GM08714 (cell line): Measurements from ENCODE around the gene PITPNC1.
"Not testable (repeated sequence)": the region's sequence is repeated elsewhere in the genome, so short reads cannot be mapped to it uniquely, and the experiment has no call there.

Experiments
- H3K4me3 ChIP-seq: fragments of 200-500 bp; sonication (Bioruptor generic); 2 replicates; pipeline ENCODE4 v1.5.1; 2014; ENCODE audit warnings: mild to moderate bottlenecking, low read length, inconsistent platforms
- ZNF274 ChIP-seq: IDR thresholded peaks from 2 replicates; pipeline ENCODE4 v1.6.1; 2012; ENCODE audit warnings: mild to moderate bottlenecking, low read depth, low read length

PITPNC1 gene

DNA sequence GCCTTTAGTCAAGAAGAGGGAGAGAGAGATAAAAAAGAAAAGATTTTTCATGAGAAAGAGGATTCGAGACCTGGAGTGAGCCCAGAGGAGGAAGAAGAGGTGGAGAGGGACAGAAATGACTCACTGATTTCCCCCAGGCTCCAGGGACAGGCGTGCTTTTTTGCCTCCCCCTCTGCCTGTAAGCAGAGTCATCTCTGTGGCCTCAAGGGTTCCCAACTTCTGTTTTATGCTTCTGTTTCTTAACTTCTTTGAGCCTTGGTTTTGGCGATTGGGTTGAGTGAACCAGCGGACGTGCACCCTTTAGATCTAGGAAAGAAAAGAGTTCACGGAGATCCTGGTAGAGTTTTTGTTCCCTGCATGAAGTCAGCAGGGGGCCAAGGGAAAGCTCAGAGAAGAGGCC lies 192.8 kb downstream of the PITPNC1 start:
- no peak overlapping the region for H3K4me3 ChIP-seq
- no peak for TF ChIP-seq ZNF274

DNA sequence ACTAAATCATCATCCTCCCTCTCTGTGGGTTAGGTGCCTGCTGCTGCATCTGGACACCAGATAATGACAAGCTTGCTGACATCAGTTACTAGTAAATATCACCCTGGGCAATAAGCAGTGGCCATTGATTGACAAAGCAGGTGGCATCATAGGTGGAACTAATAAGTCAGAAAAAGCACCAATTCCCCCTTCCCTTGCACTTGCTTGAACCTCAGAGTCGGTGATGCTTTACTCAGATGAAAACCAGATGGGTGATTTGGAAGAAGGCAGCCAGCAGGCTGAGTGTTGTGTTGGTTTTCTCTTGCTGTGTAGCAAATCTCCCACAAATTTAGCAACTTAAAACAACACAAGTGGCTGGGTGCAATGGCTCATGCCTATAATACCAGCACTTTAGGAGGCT lies 193.7 kb downstream of the PITPNC1 start:
- TF ChIP-seq ZNF274 = no peak
- no peak overlapping the region for H3K4me3 ChIP-seq

DNA sequence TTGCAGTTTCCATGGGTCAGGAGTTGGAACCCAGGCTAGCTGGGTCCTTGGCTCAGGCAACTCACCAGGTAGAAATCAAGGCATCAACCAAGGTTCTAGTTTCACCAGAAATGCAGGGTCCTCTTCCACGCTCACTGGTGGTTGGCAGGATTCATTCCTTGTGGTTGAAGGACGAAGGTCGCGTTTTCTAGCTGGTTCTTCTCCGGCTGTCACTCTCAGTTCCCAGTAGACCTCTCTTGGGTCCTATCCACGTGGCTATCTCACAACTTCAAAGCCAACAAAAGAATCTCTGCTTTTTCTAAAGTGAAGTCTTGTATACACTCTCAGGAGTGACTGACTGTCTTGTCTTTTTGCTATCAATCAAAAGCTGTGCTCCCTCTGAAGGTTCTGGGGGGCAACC lies 194.4 kb downstream of the PITPNC1 start:
- no peak for TF ChIP-seq ZNF274
- H3K4me3 ChIP-seq = no peak overlapping the region

DNA sequence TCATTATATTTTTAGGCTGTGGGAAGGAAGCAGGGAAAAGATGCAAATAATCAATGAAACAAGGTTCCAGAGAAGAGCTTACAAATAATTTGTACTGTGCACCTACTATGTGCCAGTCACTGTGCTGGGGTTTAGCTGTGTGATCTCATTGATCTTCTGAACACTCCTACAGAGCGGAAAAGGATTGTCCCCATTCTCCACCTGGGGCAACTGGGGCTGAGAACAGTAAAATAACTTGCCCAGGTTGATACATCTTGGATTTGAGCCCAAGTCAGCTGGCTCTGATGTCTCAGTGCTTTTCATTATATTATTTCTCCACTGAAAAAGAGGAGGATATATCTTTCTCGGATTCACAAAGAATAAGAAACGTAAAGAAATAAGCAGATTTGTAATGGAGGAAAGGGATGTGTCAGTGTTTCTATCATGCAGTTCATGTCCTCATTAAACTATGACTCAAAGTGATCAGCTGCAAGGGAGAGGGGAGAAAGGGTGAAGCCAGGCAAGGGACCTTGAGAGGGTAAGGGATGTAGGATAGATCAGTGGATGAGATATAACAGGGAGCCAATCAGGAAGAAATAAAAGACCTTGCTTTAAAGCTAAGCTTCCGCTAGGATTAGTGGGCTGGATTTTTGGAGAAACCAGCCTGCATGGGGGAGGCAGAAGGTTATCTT lies 197.0 kb downstream of the PITPNC1 start:
- H3K4me3 ChIP-seq = no peak overlapping the region
- TF ChIP-seq ZNF274 = no peak

GRCh38 chr17:67574658-67575293 lies 197.7 kb downstream of the PITPNC1 start:
- no peak overlapping the region for H3K4me3 ChIP-seq
- no peak for TF ChIP-seq ZNF274

- TF ChIP-seq ZNF274 = no peak
Measured at GRCh38 chr17:67575325-67575724, 198.2 kb downstream of the PITPNC1 start.

GRCh38 chr17:67576471-67577115 lies 199.5 kb downstream of the PITPNC1 start:
- TF ChIP-seq ZNF274 = no peak
- no peak overlapping the region for H3K4me3 ChIP-seq

More at GRCh38 chr17:67575325-67575724, 198.2 kb downstream of the PITPNC1 start:
- no peak overlapping the region for H3K4me3 ChIP-seq

DNA sequence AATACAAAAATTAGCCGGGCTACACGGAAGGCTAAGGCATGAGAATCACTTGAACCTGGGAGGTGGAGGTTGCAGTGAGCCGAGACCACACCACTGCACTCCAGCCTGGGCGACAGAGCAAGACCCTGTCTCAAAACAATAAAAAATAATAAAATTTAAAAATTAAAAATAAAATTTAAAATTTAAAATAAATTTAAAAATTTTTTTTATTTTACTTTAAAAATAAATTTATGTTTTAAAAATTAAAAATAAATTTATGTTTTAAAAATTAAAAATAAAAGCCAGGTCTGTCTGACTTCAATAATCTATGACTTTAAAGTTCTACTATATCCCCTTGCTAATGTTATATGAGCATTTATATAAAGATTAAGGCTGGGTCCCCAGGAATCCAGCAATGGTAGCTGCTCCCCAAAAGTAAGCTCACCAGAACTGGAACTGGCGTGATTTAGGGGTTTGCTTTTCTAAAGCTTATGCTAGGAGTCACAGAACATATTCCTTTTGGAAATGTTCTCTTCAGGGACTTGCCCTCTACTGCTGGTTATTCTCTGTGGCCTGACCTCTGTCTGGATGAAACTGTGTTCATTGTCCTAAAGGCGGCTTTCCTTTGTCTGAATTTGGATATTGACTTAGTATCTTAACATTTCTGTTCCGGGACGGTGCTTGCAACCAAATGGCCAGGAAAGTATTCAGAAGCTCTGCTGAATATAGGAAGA lies 200.5 kb downstream of the PITPNC1 start:
- H3K4me3 ChIP-seq = no peak overlapping the region
- TF ChIP-seq ZNF274 = no peak

DNA sequence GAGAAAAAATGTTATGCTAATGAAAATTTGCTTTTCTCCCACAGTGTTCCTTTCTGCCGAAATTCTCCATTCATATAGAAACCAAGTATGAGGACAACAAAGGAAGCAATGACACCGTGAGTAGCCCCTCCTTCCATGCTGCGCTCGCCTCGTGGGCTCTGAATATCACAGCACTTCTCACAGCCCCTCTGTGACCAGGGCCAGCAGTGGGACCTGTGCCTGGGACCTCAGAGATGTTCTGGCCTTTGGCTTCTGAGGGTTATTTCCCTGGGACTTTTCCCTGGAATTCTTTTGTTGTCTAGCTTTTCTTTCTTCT lies 201.0 kb downstream of the PITPNC1 start:
- H3K4me3 ChIP-seq = no peak overlapping the region
- TF ChIP-seq ZNF274 = no peak

DNA sequence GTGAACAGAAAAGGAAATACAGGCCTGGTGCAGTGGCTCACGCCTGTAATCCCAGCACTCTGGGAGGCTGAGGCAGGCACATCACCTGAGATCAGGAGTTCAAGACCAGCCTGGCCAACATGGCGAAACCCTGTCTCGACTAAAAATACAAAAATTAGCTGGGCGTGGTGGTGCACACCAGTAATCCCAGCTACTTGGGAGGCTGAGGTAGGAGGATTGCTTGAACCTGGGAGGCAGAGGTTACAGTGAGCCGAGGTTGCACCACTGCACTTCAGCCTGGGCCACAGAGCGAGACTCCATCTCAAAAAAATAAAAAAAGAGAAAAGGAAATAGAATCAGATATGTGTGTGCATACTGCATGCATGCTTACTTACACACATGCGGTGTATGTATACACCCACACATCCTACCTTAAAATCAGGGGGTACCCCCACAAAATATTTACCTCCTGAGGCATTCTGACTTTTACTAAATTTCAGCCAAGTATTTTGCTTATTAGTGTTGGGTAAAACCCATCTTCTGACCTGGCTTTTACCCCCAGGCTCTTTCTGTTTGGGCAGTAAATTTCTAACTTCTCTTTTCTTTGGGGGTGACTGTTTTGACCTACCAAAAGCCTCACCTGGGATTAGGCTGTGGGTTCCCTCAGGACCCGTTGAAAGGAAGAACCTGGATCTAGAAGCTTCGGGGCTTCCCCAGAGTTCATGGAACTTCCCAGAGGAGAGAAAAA lies 201.8 kb downstream of the PITPNC1 start:
- H3K4me3 ChIP-seq = not testable (repeated sequence)

- no peak overlapping the region for H3K4me3 ChIP-seq
- no peak for TF ChIP-seq ZNF274
Measured at GRCh38 chr17:67582673-67583081, 205.6 kb downstream of the PITPNC1 start.

DNA sequence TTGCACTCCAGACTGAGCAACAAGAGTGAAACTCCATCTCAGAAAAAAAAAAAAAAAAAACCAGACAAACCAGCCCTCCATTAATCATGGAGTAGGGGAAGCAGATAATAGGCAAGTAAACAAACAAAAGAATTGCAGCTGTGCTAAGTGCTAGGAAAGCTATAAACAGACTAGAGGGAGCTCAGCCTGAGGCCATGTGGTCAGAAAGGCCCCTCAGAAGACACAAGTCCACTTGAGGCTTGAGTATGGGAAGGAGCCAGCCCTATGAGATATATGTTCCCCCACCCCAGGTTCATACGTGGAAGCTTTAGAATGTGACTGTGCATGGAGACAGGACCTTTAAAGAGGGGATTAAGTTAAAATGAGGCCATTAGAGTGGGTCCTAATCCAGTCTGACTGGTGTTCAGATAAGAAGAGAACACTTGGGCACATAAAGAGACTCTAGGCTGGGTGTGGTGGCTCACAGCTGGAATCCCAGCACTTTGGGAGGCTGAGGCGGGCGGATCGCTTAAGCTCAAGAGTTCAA lies 208.1 kb downstream of the PITPNC1 start:
- no peak overlapping the region for H3K4me3 ChIP-seq

DNA sequence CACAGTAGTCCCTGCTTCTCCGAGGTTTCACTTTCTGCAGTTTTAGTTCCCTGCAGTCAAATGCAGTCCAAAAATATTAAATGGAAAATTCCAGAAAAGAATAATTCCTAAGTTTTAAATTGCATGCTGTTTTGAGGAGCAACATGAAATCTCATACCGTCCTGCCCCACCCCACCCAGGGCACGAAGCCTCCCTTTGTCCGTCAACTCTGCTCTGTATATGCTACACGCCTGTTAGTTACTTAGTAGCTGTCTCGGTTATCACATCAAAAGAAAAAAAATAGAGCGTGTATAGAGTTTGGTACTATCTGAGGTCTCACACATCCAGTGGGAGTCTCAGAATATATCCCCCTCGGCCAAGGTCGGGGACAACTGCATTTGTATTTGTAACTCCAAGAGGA lies 211.2 kb downstream of the PITPNC1 start:
- TF ChIP-seq ZNF274 = no peak
- no peak overlapping the region for H3K4me3 ChIP-seq

More for the DNA sequence above, 208.1 kb downstream of the PITPNC1 start:
- no peak for TF ChIP-seq ZNF274

- no peak overlapping the region for H3K4me3 ChIP-seq
- no peak for TF ChIP-seq ZNF274
Measured at GRCh38 chr17:67594115-67594880, 217.2 kb downstream of the PITPNC1 start.
